H7 (cell line): ENCODE measurements around the gene COX6A2. TPM values are rescaled to one million over a fixed set of nuclear protein-coding genes. Genes with fewer than 3 reads are reported as not detected.
"Not testable (repeated sequence)": the region's sequence is repeated elsewhere in the genome, so short reads cannot be mapped to it uniquely, and the experiment has no call there.

ENCODE experiments used
- DNase-seq: peaks from one replicate; pipeline ENCODE4 v3.0.0; 2012
- H3K27me3 ChIP-seq: 2 replicates; pipeline ENCODE4 v1.6.0; 2011; ENCODE audit warnings: mild to moderate bottlenecking, low read length; ENCODE audit not compliant: control insufficient read depth, insufficient read depth
- H3K36me3 ChIP-seq: replicated peaks from 2 replicates; pipeline ENCODE4 v1.5.1; 2011; ENCODE audit warnings: low read length; ENCODE audit not compliant: control insufficient read depth, insufficient read depth
- H3K4me3 ChIP-seq: 2 replicates; pipeline ENCODE4 v1.5.1; 2011; ENCODE audit warnings: low read depth, mild to moderate bottlenecking, control low read depth, low read length, moderate library complexity; ENCODE audit not compliant: insufficient read depth
- total RNA-seq: library from RNA; depleted of rRNA; stranded (reverse); fragments of >200 nt; shearing (Covaris generic); gene quantifications from 2 replicates; pipeline ENCODE4 v1.2.3, GENCODE V29; 2014

Gene COX6A2
- total RNA-seq, 1 experiment from 2014 or later: not detected

GRCh38 chr16:31455601-31456314, 27.6 kb upstream of the COX6A2 start:
- DNase-seq: no peak
- H3K27me3 ChIP-seq: no peaks in the 10 kb centered on the region
- H3K4me3 ChIP-seq: no peak overlapping the region
- H3K36me3 ChIP-seq: no peaks in the 10 kb centered on the region

DNA sequence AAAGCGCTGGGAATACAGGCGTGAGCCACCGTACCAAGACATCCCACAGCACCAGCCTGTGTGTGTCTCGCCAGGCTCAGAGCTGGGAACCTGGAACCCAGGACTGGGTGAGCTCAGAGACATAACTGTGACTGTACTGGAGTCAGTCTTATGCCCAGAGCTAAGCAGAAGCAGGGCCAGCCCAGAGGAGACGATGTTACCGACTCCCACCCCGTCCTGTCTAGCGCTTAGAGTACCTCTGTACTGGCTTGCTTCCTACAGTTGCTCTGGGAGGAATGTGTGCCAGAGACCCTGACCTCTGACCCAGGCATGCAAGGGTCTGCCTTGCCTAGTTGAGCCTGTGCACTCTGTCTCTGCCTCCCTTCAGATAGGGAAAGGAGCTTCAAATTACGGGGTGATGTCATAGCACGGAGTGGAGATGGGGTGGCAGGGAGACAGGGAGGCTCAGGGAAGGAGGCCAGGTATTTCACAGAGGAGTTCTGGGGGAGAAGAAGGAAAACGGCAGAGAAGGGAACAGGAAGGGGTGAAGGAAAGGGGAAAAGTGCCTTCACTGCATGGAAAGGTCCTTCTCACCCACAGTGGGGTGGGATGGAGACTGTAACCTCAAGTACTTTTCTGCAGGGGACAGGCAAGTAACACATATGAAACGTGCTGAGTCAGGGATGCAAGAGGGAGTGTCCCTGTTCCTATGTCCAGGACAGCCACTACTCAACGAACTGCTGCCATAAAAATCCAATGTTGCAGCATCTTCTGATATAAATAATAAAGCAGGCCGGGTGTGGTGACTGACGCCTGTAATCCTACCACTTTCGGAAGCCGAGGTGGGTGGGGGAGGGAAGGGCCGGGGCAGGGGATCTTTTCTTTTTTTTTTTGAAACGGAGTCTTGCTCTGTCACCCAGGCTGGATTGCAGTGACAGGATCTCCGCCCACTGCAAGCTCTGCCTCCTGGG, 25.4 kb upstream of the COX6A2 start:
- H3K27me3 ChIP-seq: no peaks in the 10 kb centered on the region
- no peaks in the 10 kb centered on the region for H3K36me3 ChIP-seq
- no peak for DNase-seq
- H3K4me3 ChIP-seq: no peak overlapping the region

DNA sequence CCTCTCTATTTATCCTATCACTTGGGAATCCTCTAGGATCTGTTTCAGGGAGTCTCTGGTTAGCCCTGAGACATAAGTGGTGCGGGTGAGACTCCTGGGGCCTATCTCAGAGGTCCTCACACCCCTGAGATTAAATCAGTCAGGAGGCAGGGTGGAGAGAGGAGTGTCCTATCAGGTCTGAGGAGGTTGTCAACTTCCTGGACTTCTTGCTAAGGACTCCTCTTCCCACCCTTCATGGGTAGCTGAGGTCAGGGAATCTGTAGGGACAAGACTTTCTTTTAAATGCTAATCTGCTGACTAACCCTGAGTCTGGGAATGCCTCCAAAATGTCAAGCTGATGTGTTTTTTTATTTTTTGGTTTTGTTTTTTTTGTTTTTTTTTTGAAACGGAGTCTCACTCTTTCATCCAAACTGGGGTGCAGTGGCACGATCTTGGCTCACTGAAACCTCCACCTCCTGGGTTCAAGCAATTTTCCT, 24.5 kb upstream of the COX6A2 start:
- no peak for DNase-seq
- Histone ChIP-seq H3K27me3 (no peaks in the 10 kb centered on the region), H3K36me3 (no peaks in the 10 kb centered on the region), H3K4me3 (no peak overlapping the region)

GRCh38 chr16:31451681-31452351, 23.7 kb upstream of the COX6A2 start:
- no peak overlapping the region for H3K4me3 ChIP-seq
- H3K36me3 ChIP-seq: no peaks in the 10 kb centered on the region
- H3K27me3 ChIP-seq: no peaks in the 10 kb centered on the region
- peak; percentile 68 for DNase-seq

DNA sequence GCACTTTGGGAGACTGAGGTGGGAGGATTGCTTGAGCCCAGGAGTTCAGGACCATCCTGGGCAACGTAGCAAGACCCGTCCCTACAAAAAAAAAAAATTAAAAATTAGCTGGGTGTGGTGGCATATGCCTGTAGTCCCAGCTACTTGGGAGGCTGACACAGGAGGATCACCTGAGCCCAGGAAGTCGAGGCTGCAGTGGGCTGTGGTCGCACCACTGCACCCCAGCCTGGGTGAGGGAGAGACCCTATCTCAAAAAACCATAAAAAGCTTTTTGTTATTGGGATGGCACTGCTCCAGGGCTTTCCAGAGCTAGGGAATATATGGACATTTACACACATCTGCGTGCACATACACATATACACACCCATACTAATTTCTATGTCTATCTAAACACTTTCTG, 23.0 kb upstream of the COX6A2 start:
- H3K36me3 ChIP-seq: no peaks in the 10 kb centered on the region

DNA sequence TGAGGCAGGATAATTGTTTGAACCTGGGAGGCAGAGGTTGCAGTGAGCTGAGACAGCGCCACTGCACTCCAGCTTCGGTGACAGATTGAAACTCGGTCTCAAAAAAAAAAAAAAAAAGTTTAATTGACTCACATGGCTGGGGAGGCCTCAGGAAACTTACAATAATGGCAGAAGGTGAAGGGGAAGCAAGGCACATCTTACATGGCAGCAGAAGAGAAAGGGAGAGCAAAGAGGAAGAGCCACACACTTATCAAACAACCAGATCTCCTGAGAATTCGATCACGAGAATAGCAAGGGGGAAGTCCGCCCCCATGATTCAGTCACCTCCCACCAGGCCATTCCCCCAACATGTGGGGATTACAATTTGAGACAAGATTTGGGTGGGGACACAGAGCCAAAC, 17.8 kb upstream of the COX6A2 start:
- DNase-seq, H3K27me3 ChIP-seq: not testable (repeated sequence)

More for the DNA sequence above, 23.0 kb upstream of the COX6A2 start:
- Histone ChIP-seq H3K27me3 (no peaks in the 10 kb centered on the region), H3K4me3 (no peak overlapping the region)
- no peak for DNase-seq

GRCh38 chr16:31441956-31442355, 13.8 kb upstream of the COX6A2 start:
- Histone ChIP-seq H3K36me3 (no peaks in the 10 kb centered on the region), H3K27me3 (no peaks in the 10 kb centered on the region), H3K4me3 (no peak overlapping the region; the same call in 1 of the 2 replicates)
- DNase-seq: no peak

More for the DNA sequence above, 17.8 kb upstream of the COX6A2 start:
- not testable (repeated sequence) for H3K36me3 ChIP-seq, H3K4me3 ChIP-seq

- Histone ChIP-seq H3K4me3 (no peak overlapping the region), H3K36me3 (no peaks in the 10 kb centered on the region), H3K27me3 (no peaks in the 10 kb centered on the region)
- no peak for DNase-seq
Measured at GRCh38 chr16:31440516-31441184, 12.5 kb upstream of the COX6A2 start.

DNA sequence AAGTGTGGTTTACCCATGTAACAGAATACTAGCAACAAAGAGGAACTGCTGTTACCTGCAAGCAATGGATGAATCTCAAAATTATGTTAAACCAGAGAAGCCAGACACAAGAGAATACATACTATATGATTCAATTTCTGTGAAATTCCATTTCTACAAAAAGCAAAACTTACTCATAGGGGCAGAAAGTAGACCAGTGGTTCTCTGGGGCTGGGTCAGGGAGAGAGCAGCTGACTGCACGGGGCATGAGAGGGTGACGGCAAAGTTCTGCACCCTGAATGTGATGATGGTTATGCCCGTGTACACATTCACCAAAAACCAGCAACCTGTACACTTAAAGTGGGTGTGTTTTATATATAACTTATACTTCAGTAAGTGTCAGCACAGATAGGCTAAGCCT, 11.4 kb upstream of the COX6A2 start:
- Histone ChIP-seq H3K27me3 (no peaks in the 10 kb centered on the region), H3K36me3 (no peaks in the 10 kb centered on the region), H3K4me3 (no peak overlapping the region)
- no peak for DNase-seq

GRCh38 chr16:31439023-31439422, 10.9 kb upstream of the COX6A2 start:
- not testable (repeated sequence) for H3K4me3 ChIP-seq, DNase-seq, H3K36me3 ChIP-seq, H3K27me3 ChIP-seq

DNA sequence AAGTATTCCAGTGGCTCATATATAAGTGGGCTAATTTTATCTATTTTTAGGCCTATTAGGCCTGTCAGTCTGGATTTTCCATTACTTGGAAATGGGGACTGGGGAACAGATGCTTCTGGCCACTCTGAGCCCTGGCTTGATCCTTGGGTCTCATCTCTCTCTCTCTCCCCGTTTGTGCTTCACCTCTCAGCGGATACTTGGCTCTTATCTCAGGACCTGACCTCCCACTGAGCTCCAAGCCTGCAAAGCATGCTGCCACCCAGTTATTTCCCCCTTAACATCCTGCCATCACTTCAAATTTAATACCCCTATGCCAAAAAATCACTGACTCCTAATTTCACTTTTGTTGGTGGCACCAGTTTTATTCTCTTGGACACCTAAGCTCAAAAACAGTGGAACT, 10.3 kb upstream of the COX6A2 start:
- DNase-seq: peak; percentile 49
- Histone ChIP-seq H3K4me3 (no peak overlapping the region), H3K36me3 (no peaks in the 10 kb centered on the region), H3K27me3 (no peaks in the 10 kb centered on the region)

DNA sequence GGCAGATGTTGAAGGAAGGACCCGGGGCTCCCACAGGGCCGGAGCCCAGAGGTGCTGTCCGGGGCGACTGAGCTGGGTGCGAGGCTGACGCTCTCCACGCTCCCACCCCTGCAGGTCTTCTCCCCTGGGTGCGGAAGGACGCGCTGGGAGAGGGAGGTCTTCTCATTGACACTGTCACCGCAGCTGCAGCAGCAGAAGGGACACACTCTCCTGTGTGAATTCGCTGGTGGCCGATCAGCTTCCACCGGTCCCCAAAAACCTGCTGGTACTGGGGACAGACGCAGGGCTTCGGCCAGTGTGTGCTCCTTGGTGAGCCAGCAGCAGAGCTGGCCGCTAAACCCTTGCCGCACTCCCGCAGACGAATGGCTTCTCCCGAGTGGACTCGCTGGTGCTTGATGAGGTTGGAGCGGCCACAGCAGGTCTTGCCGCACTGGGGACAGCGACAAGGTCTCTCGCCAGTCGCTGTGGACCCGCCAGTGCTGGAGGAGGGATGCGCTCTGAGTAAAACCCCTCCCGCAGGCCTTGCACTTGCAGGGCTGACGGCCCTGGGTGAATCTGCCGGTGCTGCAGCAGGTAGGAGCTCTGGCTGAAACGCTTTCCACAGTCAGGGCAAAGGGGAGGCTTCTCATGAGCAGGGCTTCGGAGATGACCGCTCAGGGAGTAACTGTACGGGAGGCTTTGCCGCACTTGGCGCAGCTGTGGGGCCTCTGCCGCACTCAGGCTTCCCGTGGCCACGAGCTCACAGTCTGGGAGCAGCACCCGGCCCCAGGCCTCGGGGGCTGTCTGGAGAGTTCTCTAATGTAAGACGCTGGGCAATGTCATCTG, 8.3 kb upstream of the COX6A2 start:
- Histone ChIP-seq H3K4me3 (no peak overlapping the region), H3K36me3 (no peaks in the 10 kb centered on the region), H3K27me3 (no peaks in the 10 kb centered on the region)
- DNase-seq: peak; percentile 64

DNA sequence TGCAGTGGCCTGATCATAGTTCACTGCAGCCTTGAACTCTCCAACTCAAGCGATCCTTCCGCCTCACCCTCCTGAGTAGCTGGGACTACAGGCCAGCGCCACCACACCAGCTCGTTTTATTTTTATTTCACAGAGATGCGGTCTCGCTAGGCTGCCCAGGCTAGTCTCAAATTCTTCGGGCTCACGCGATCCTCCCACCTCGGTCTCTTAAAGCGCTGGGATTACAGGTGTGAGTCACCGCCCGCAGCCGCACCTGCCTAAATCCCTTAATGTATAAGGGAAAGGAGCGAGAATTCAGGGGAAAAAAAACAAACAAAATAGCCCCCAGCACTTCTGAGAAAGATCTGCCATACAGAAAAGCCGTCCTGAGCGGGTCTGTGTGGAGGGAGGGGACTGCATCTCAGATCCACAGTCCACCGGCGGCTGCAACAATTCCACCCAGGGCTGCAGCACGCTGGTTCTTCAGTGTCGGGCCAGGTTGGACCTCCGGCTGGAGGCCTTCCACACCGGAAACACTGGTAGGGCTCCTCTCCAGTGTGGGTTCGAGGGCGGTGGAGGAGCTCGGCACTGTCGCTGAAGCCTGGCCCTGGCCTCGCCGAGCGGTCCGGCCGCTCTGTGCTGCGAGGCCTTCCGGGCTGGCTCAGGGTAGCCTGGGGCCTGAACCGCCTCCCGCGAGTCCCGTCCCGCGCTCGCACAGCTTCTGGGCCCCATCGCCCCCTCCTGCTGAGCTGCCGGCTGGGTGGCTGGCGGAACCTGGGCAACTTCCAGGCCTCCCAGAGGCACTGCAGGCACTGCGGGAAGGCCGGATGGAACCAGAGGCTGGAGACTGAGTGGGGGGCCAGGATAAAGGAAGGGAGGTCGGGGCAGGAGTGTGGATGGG, 7.4 kb upstream of the COX6A2 start:
- Histone ChIP-seq H3K27me3 (no peaks in the 10 kb centered on the region), H3K4me3 (no peak overlapping the region), H3K36me3 (no peaks in the 10 kb centered on the region)
- DNase-seq: no peak
